Mammary epithelial cell (primary cell): ENCODE results near the gene HIBCH.

Source experiments
- EZH2 ChIP-seq: IDR thresholded peaks from 2 replicates; pipeline ENCODE4 v1.6.1; 2012; ENCODE audit warnings: low read length, inconsistent platforms, borderline replicate concordance
- TF ChIP-seq, protein P1 (sequence below), 2 donors: IDR thresholded peaks in 1 of 2; conservative IDR thresholded peaks in 1 of 2; 2 replicates each; pipeline ENCODE4 v1.5.1; 2011 to 2012; ENCODE audit warnings: inconsistent platforms in 2 of 2, low read length in 2 of 2, mild to moderate bottlenecking in 2 of 2, control low read depth in 1 of 2, low read depth in 1 of 2; ENCODE audit not compliant: insufficient read depth in 1 of 2; ENCODE audit errors: extremely low read depth in 1 of 2

DNA sequence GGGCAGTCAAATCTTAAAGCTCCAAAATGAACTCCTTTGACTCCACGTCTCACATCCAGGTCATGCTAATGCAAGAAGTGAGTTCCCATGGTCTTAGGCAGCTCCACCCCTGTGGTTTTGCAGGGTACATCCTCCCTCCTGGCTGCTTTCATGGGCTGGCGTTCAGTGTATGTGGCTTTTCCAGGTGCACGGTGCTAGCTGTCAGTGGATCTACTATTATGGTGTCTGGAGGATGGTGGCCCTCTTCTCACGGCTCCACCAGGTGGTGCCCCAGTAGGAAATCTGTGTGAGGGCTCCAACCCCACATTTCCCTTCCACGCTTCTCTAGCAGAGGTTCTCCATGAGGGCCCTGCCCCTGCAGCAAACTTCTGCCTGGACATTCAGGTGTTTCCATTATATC lies 151.9 kb downstream of the HIBCH start:
- TF ChIP-seq, protein P1, sequence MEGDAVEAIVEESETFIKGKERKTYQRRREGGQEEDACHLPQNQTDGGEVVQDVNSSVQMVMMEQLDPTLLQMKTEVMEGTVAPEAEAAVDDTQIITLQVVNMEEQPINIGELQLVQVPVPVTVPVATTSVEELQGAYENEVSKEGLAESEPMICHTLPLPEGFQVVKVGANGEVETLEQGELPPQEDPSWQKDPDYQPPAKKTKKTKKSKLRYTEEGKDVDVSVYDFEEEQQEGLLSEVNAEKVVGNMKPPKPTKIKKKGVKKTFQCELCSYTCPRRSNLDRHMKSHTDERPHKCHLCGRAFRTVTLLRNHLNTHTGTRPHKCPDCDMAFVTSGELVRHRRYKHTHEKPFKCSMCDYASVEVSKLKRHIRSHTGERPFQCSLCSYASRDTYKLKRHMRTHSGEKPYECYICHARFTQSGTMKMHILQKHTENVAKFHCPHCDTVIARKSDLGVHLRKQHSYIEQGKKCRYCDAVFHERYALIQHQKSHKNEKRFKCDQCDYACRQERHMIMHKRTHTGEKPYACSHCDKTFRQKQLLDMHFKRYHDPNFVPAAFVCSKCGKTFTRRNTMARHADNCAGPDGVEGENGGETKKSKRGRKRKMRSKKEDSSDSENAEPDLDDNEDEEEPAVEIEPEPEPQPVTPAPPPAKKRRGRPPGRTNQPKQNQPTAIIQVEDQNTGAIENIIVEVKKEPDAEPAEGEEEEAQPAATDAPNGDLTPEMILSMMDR (conservative IDR thresholded peaks at IDR 0.05 in 1 of 2, IDR thresholded peaks at IDR 0.05 in 1 of 2; ENCODE audit: extremely low read depth in 1 of 2, insufficient read depth in 1 of 2, low read depth in 1 of 2, low read length in 2 of 2), result no peak
- no peak for TF ChIP-seq EZH2
